GM23248 (cell line): ENCODE data around the gene NHERF2.

Source experiments
- EZH2 ChIP-seq: fragments of 200-600 bp; sonication (generic); IDR thresholded peaks from 2 replicates; pipeline ENCODE4 v1.6.1; 2018; ENCODE audit warnings: antibody characterized with exemption, mild to moderate bottlenecking; ENCODE audit not compliant: insufficient read depth, poor library complexity, severe bottlenecking
- EZH2phosphoT487 ChIP-seq: fragments of 200-600 bp; sonication (generic); IDR thresholded peaks from 2 replicates; pipeline ENCODE4 v1.6.1; 2018; ENCODE audit warnings: antibody characterized with exemption, moderate library complexity, mild to moderate bottlenecking, low read depth; ENCODE audit not compliant: insufficient read depth

GRCh38 chr16:2015947-2016208, 10.8 kb upstream of the NHERF2 start:
- TF ChIP-seq EZH2 (no peak), EZH2phosphoT487 (no peak)
